ENCODE data around the gene RAB3GAP2. TPM values are rescaled to one million over a fixed set of nuclear protein-coding genes. Genes with fewer than 3 reads are reported as not detected.

The RAB3GAP2 gene
- total and polyA plus RNA-seq, 9 donors: 7.6 to 33.4 (median 24.3) TPM

- TF ChIP-seq CTCF (IDR thresholded peaks at IDR 0.05): no peak
- TF ChIP-seq EP300 (IDR thresholded peaks at IDR 0.05): no peak
- TF ChIP-seq POLR2A (IDR thresholded peaks at IDR 0.05): no peak
- DNase-seq: no peak
- Histone ChIP-seq H3K9me3 (no peaks in the 10 kb centered on the region), H3K4me1 (ENCODE audit: insufficient read depth) (peaks cover 4% of the 10 kb centered on the region), H3K27me3 (no peaks in the 10 kb centered on the region), H3K27ac (no peak overlapping the region), H3K4me3 (no peak overlapping the region), H3K36me3 (no peaks in the 10 kb centered on the region)
- intact Hi-C loops (cut with DNase I): no loop called here
- 0 to 6% (median 2%) methylated on average over 1 of the region's 1 CpG for WGBS, 3 donors
Observed at GRCh38 chr1:220124542-220124941, 147.7 kb downstream of the RAB3GAP2 start.

GRCh38 chr1:220123889-220124288 lies 148.4 kb downstream of the RAB3GAP2 start:
- H3K4me1 ChIP-seq (ENCODE audit: insufficient read depth): peaks cover 4% of the 10 kb centered on the region
- H3K4me3 ChIP-seq: no peak overlapping the region
- H3K9me3 ChIP-seq: no peaks in the 10 kb centered on the region
- TF ChIP-seq CTCF (IDR thresholded peaks at IDR 0.05): peak in 1 of 3 donors; percentile 12
- no peak for TF ChIP-seq POLR2A (IDR thresholded peaks at IDR 0.05)
- TF ChIP-seq EP300 (IDR thresholded peaks at IDR 0.05): no peak
- no peak overlapping the region for H3K27ac ChIP-seq
- no peaks in the 10 kb centered on the region for H3K27me3 ChIP-seq
- H3K36me3 ChIP-seq: no peaks in the 10 kb centered on the region
- no peak for DNase-seq
- intact Hi-C loops (cut with DNase I): no loop called here

- intact Hi-C loops (cut with DNase I): no loop called here
- H3K27ac ChIP-seq: no peak overlapping the region
- H3K4me3 ChIP-seq: no peak overlapping the region
- no peak for DNase-seq
- H3K4me1 ChIP-seq (ENCODE audit: insufficient read depth): peaks cover 4% of the 10 kb centered on the region
- TF ChIP-seq EP300 (IDR thresholded peaks at IDR 0.05) (no peak), POLR2A (IDR thresholded peaks at IDR 0.05) (no peak), CTCF (IDR thresholded peaks at IDR 0.05) (no peak)
- H3K36me3 ChIP-seq: no peaks in the 10 kb centered on the region
- H3K27me3 ChIP-seq: no peaks in the 10 kb centered on the region
- H3K9me3 ChIP-seq: no peaks in the 10 kb centered on the region
Observed at GRCh38 chr1:220123066-220123465, 149.2 kb downstream of the RAB3GAP2 start.

GRCh38 chr1:220121791-220122530 lies 150.3 kb downstream of the RAB3GAP2 start:
- peaks cover 4% of the 10 kb centered on the region for H3K4me1 ChIP-seq (ENCODE audit: insufficient read depth)
- no peaks in the 10 kb centered on the region for H3K9me3 ChIP-seq
- intact Hi-C loops (cut with DNase I): no loop called here
- TF ChIP-seq CTCF (IDR thresholded peaks at IDR 0.05): no peak
- no peak for TF ChIP-seq EP300 (IDR thresholded peaks at IDR 0.05)
- TF ChIP-seq POLR2A (IDR thresholded peaks at IDR 0.05): no peak
- H3K4me3 ChIP-seq: no peak overlapping the region
- 92 to 94% (median 93%) methylated on average over 8 of the region's 8 CpGs for WGBS, 3 donors
- H3K27ac ChIP-seq: no peak overlapping the region
- no peaks in the 10 kb centered on the region for H3K27me3 ChIP-seq
- H3K36me3 ChIP-seq: no peaks in the 10 kb centered on the region
- DNase-seq: no peak

Measured in ovary (tissue), 9 donors.